Measurements from ENCODE around the gene RORC.

Gene RORC

DNA sequence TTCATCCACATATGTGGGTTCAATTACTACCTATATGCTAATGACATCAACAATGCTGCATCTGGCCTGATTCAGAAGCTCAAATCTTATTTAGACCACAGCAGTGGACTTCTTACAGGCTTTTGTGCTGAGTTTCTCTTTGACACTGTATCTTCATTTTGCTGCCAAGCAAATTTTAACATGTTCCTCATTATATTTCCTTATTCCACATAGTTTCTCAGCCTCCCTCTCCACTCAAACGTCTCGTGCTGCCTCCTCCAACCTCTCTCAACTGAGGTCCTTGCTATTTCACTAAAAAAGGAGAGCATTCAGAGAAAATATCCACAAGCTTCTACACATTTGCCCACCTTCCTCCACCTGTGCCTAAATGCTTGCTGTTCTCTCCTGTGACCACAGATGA lies 47.8 kb downstream of the RORC start:
- TF ChIP-seq, protein P1, sequence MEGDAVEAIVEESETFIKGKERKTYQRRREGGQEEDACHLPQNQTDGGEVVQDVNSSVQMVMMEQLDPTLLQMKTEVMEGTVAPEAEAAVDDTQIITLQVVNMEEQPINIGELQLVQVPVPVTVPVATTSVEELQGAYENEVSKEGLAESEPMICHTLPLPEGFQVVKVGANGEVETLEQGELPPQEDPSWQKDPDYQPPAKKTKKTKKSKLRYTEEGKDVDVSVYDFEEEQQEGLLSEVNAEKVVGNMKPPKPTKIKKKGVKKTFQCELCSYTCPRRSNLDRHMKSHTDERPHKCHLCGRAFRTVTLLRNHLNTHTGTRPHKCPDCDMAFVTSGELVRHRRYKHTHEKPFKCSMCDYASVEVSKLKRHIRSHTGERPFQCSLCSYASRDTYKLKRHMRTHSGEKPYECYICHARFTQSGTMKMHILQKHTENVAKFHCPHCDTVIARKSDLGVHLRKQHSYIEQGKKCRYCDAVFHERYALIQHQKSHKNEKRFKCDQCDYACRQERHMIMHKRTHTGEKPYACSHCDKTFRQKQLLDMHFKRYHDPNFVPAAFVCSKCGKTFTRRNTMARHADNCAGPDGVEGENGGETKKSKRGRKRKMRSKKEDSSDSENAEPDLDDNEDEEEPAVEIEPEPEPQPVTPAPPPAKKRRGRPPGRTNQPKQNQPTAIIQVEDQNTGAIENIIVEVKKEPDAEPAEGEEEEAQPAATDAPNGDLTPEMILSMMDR (IDR thresholded peaks at IDR 0.05) = no peak

DNA sequence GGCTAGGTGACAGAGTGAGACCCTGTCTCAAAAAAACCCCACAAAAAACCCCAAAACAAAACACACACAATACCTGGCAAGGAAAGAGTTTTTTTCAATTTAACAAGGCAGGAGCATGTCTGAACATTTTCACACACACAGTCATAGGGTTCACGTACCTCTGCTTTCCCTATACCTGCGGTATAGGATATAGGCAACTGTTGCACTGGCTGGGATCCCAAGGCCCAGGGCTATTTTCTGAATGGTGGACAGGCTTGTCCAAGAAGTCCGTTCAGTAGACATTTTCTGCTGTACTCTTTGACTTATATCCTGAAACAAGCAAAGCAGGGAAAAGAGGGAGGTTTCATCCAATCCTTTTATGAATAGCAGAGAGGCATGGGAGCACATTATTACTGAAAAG lies 48.9 kb downstream of the RORC start:
- TF ChIP-seq, protein P1 (IDR thresholded peaks at IDR 0.05) = no peak

DNA sequence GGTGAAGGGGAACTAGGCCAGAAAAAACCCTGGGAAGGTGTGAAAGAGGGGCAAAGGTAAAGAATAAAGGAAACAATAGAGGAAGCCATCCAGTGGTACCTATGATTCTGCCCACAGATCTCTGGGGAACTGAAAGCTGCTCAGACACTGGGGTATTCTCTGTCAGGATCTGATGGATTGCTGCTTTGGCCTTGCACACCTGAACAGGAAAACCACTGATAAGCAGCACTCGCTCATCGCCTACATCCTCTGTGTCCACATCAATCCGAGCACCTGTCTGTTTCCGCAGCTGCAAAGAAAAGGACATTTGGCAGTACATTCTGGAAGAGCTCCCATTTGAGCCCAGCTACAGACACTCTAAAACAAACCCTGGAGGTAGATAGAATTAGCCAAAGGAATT lies 51.8 kb downstream of the RORC start:
- TF ChIP-seq, protein P1 (IDR thresholded peaks at IDR 0.05) = no peak

DNA sequence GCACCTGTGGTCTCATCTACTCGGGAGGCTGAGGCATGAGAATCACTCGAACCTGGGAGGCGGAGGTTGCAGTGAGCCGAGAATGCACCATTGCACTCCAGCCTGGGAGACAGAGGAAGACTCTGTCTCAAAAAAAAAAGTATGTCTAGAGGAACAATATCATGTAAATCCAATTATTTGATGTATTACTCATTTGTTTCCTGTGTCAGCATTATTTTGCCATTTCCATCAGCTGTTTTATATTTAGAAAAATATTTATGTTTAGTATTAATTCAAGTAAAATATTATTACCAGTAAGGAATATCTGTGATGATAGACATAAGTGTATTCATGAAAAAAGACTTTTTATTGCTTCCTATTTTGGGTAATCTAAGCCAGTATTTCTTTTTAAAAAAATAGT lies 54.3 kb downstream of the RORC start:
- TF ChIP-seq, protein P1 (IDR thresholded peaks at IDR 0.05) = no peak

DNA sequence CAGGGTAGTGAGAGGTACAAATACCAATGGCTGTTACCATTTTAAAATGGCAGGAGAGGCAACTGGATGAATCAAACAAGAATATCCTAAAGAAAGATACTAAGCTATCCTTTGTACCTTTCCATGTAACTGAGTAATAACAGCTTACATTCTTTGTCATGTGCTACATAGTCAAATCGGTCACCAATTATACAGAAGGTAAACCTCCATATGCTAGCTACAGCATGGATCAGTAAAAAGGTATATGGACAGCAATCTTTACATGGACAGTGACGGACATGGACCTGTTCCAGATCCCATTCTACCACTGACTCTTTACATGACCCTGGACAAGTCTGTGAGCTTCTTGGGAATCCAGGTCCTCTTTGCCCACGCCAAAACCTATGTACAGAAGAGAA lies 54.9 kb downstream of the RORC start:
- TF ChIP-seq, protein P1 (IDR thresholded peaks at IDR 0.05) = no peak

DNA sequence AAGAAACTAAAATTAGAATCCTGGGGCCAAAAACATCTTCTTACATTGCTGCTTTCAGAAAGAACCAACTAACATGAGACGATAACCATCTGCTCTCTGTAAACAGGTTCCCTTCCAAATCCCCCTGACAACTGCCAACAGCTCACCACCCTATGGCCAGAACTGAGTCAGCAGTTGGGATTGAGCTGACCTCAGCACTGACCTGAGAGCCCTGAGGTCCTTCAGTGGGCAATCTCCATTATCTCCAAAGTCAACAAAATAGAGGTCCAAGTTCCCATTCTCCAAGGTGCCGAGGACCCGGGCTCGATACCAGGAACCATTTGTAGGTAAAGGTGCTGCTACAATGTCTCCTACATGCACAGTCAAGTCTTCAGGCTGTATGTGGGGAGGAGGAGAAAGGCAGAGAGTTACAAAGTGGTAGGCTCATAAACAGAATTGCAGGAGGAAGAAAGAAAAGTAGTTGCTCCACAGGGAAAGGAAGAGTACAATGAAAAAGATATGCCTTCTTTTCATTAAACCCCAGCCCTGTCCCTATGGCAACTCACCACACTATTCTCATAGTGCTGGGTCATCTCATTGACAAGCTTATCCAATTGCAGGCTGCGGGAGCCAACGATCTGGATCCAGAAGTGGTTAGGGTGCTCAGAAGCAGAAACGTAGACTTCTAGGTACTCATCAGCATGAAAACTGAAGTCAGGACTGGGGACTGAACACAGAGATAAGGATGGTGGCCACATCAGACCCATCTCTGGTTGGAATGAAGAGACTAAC lies 55.5 kb downstream of the RORC start:
- TF ChIP-seq, protein P1 (IDR thresholded peaks at IDR 0.05) = no peak

DNA sequence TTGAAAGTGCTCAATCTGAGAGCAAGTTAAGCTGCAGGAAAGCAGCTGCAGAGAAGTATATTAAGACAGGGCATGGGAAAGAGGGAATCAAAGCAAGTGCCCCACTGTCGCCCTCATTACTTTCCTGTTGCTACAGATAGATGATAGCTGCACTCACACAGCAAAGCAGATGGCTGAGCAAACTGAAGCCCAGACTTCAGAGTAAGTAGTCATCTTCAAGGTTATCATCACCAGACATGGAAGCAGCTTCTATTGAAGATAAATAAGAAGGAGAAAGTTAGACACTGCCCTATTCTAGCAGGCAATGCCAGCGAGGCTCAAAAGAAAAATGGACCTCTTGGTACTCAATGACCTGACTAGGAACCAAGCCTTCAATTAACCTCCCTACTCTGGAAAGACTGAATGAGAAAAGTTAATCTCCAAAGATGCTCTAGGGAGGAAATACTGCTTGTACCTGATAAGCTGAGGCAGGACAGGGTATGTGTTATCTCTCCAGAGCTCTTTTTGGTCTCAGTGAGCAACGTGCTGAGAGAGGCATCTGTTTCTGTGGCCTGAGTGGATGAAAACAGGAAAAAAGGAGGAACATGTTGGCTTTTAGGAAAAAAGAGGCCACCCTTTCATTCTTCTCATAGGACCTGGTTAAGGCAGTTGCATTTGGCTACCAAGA lies 57.2 kb downstream of the RORC start:
- TF ChIP-seq, protein P1 (IDR thresholded peaks at IDR 0.05) = no peak

Data from LNCAP (cell line).